GM18870 (cell line): ENCODE measurements around the gene SGSH.
"Not testable (repeated sequence)": the region's sequence is repeated elsewhere in the genome, so short reads cannot be mapped to it uniquely, and the experiment has no call there.

Experiments
- ATAC-seq: cut with Tn5 transposase; IDR thresholded peaks from one replicate; pipeline ENCODE4 v1.9.1; 2021; ENCODE audit warnings: moderate library complexity; ENCODE audit not compliant: unreplicated experiment

The SGSH gene

DNA sequence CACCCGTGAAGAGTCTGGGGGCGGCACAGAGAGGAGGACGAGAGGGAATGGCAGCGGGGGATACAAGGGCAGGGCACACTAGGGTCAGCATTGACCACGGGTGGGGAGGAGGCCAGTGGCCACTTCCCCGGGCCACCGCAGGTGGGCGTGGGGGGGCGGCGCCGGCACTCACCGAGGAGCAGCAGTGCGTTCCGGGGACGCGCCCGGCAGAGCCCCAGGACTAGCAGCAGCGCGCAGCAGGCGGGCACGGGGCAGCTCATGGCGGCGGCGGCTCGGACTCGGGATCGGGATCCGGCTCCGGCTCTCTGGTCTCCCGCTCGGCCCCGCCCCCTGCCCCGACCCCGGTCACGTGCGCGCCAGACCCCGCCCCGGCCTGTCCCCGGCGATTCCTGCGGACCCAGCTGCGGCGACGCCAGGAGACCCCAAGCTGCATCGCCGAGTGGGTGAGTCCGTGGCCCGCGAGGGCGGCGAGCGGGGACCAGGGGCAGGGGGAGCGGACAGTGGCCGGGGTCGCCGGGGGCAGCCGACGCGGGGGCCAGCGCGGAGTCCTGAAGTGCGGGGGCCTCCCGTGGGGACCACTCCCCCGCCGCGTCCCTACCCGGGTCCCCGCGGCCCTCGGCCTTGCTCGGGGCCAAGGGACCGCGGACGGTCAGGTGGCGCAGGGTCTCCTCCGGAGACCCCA, at the start of gene SGSH, which contains the start of gene SLC26A11:
Gene SGSH, minus strand, starts transcription at position 280 of the 682 bp plus-strand sequence. Its CDS starts 20 bp downstream, at position 260.
Gene SLC26A11, plus strand, starts transcription at position 374 of the 682 bp plus-strand sequence. CDS start 1,134 bp downstream, outside the sequence.
- ATAC-seq, result no peak

- ATAC-seq, result no peak
Measured at GRCh38 chr17:80269405-80269807, 49.3 kb upstream of the SGSH start.

GRCh38 chr17:80268427-80268826, 48.3 kb upstream of the SGSH start:
- ATAC-seq, result no peak

- ATAC-seq, result no peak
Measured at GRCh38 chr17:80267391-80267790, 47.3 kb upstream of the SGSH start.

GRCh38 chr17:80265205-80266068, 45.3 kb upstream of the SGSH start:
- ATAC-seq, result no peak

GRCh38 chr17:80264205-80265075, 44.3 kb upstream of the SGSH start:
- no peak for ATAC-seq

DNA sequence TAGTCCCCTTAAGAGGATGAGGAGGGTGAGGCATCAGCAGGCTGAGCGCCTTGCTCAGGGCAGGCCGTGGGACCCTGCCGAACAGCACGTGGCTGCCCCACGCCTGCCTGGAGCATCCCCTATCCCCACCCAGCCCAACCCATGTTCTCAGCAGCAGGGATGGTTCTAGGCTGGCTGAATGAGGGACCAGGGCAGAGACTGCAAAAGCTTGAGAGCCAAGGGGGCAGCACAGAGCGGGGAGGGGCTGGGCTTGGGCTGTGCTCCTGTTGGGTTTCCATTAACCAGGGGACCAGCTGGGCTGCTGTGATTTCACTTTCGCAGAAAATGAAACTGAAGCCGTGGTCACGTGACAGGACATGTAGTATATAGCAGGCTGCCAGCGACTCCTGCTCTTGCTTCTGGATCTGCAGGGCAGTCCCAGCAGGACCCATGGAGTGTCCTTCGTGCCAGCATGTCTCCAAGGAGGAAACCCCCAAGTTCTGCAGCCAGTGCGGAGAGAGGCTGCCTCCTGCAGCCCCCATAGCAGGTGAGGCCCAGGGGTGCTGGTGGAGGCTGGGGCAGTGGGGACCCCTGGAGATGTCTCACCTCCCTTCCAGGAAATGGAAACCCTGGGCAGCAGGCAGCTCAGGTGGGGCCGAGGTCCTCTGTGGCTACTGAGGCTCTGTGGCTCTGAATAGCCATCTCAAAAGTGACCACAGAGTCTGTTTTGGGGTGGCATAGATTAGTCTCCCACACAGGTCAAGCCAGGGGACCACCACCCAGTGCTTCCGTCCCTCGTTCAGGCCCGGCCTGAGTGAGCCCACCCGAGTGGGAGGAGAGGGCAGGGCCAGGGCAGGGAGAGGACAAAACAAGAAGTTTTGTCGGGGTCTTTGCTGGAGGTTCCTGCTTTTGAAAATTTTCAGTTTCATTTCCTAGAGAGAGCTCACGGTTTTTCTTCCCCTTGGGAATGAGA, 43.4 kb upstream of the SGSH start:
- ATAC-seq, result peak; percentile 52

- no peak for ATAC-seq
Measured at GRCh38 chr17:80262775-80263244, 42.7 kb upstream of the SGSH start.

DNA sequence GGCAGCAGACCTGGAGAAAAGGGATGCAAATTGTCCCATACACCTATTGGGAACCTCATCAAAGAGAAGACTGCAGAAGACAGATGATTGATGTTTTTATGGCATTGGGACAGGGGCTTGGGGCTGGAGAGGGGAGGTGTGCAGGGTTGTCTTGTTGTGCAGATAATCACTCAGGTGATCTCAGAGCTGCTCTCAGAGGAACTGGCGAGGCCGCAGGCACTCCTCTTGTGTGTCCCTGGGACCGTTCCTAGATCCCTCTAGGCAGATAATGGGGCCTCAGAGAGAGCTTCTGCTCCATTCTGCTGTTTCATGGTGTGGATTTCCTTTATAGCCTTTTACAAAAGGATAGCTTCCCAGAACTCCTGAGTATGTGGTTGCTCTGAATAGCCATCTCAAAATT, 42.2 kb upstream of the SGSH start:
- ATAC-seq, result no peak

- ATAC-seq, result no peak
Measured at GRCh38 chr17:80261895-80262279, 41.8 kb upstream of the SGSH start.

DNA sequence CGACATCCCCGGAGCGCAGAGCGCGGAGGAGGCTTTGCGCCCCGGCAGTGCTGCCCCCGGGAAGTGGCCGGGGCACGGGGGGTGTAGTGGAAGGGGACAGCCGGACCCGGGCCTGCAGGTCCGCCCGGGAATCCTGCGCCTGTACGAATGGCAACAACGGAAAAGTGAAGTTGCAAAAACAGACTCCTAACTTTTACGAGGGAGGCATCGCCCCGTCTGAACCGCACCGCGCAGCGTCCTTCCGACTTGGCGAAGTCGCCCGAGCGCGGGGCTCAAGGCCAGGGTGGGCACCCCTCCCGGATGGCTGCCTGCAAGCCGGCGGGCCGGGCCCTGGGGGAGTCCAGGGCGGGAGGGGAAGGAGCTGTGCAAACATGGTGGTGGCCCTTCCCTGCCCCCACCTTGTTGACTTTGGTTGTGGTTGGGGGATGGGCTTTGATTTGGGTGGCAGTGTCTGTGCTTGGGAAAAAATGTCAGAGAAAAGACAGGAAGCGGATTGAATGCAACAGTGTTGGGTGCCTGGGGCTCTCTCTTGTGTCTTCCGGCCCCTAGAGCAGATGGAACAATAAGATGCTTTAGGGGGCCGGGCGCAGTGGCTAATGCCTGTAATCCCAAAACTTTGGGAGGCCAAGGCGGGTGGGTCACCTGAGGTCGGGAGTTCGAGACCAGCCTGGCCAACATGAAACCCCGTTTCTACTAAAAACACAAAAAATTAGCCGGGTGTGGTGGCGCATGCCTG, 41.2 kb upstream of the SGSH start:
- no peak for ATAC-seq

DNA sequence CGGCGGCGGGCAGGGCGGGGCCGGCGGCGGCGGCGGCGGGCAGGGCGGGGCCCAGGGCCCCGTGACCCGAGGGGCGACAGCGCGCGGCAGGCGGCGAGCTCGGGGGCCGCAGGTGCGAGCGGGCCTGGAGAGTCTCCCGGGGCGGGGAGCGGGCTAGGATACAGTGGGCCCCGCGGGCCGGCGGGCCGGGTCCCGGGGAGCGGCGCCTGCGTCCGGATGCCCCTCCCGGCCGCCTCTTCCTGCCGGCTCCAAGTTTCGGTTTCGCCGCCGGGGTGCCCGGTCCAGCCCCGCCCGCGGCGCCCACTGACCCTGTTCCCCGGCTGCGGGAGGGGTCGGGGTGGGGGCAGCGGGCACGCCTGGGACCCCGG, 40.6 kb upstream of the SGSH start, which contains the start of gene RNF213:
Gene RNF213, plus strand, starts transcription at position 62 of the 368 bp plus-strand sequence. CDS start 2,830 bp downstream, outside the sequence.
- no peak for ATAC-seq

DNA sequence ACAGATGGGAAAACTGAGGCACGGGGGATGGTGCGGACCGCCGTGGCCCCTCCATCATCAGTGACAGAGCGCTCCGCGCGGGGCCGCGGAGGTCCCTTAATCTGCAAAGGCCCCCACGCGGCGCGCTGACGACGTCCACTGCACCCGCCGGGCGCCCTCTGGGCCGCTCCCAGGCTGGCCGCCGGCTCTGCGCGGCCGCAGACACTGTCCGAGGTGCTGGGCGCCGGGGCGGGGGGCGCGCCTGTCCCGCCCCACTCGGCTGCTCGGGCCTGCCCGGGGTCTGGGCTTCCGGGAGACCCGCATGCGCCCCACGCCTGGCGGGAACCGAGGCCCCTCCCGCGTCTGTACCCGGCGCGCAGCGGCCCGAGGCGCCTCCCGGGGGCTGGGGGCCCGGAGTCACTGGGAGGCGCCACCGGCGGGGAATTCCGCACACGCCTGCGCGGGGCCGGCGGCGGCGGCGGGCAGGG, 40.0 kb upstream of the SGSH start:
- ATAC-seq, result no peak

DNA sequence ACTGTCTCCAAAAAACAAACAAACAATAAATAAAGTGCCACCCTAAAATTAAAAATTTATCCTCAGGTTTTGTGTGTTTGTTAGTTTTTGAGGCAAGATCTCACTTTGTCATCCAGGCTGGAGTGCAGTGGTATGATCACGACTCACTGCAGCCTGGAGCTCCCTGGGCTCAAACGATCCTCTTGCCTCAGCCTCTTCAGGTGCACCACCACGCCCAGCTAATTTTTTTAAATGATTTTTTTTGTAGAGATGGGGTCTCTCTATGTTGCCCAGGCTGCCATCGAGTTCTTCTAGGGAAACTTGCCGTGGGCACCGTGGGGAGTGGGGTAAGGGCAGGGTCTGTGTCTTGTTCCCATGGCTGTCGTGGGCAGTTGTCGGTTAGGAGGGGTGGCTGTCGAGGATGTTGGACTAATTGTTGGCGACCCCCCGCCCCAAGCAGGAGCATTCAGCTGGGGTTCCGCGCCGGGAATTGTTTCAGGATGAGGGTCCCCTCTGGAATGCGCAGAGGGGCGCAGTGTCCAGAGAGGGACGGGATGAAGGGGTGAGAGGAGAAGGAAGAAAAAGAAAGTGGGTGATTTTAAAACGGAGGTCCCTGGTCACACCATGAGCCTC, 39.4 kb upstream of the SGSH start:
- ATAC-seq, result no peak

DNA sequence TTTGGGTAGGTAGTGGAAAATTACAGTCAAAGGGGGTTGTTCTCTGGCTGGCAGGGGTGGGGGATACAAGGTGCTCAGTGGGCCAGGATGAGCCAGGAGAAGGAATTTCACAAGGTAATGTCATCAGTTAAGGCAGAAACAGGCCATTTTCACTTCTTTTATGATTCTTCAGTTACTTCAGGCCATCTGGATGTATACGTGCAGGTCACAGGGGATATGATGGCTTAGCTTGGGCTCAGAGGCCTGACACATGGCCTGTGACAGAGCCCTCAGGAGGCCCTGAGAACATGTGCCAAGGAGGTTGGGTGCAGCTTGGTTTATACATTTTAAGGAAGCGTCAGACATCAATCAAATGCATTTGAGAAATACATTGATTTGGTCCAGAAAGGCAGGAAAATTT, 38.2 kb upstream of the SGSH start:
- ATAC-seq, result not testable (repeated sequence)

GRCh38 chr17:80257716-80258213, 37.6 kb upstream of the SGSH start:
- no peak for ATAC-seq

- ATAC-seq, result no peak
Measured at GRCh38 chr17:80256034-80256350, 35.9 kb upstream of the SGSH start.

GRCh38 chr17:80254396-80255251, 34.5 kb upstream of the SGSH start:
- ATAC-seq, result peak; percentile 44
